OCI-M2 (cell line): ENCODE results near the gene MTHFSD.

Experiments
- DNase-seq: peaks from one replicate; lab custom pipeline; 2025; ENCODE audit not compliant: unreplicated experiment; lab: John Stamatoyannopoulos, UW

MTHFSD gene

DNA sequence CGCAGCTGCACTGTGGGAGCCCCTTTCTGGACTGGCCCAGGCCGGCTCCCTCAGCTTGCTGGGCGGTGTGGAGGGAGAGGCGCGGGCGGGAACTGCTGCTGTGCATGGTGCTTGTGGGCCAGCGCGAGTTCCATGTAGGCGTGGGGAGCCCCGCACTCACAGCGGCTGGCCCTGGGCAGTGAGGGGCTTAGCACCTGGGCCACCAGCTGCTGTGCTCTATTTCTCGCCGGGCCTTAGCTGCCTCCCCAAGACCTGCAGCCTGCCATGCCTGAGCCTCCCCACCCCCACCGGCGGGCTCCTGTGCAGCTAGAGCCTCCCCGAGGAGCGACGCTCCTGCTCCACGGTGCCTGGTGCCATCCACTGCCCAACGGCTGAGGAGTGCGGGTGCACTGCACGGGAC is 1.7 kb downstream of the MTHFSD start:
- no peak for DNase-seq

DNA sequence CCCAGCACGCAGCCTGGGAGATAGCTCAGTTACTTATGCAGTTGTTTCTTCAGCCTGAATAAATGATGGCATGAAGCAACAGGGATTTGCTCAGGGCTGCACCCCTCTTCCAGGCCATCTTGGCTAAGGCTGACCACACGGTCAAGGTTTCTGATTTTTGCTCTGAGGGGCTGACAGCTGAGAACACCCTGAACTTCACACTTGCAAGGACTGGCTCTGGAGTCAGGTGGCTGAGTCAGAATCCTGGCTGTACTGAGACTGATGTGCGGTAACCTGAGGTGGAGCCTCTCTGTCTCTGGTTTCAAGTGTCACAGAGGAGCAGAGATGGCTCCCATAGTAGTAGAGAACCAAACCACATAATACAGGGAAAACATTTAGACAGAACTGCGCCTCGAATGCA is 4.8 kb downstream of the MTHFSD start:
- no peak for DNase-seq

DNA sequence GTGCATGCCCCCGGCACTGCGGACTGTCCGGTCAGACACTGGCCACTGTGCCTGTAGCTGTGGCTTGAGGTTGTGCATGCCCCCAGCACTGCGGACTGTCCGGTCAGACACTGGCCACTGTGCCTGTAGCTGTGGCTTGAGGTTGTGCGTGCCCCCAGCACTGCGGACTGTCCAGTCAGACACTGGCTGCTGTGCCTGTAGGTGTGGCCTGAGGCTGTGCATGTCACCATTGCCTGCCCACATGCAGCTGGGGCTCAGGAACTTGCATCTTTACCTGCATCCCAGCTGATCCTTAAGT is 5.2 kb downstream of the MTHFSD start:
- no peak for DNase-seq

DNA sequence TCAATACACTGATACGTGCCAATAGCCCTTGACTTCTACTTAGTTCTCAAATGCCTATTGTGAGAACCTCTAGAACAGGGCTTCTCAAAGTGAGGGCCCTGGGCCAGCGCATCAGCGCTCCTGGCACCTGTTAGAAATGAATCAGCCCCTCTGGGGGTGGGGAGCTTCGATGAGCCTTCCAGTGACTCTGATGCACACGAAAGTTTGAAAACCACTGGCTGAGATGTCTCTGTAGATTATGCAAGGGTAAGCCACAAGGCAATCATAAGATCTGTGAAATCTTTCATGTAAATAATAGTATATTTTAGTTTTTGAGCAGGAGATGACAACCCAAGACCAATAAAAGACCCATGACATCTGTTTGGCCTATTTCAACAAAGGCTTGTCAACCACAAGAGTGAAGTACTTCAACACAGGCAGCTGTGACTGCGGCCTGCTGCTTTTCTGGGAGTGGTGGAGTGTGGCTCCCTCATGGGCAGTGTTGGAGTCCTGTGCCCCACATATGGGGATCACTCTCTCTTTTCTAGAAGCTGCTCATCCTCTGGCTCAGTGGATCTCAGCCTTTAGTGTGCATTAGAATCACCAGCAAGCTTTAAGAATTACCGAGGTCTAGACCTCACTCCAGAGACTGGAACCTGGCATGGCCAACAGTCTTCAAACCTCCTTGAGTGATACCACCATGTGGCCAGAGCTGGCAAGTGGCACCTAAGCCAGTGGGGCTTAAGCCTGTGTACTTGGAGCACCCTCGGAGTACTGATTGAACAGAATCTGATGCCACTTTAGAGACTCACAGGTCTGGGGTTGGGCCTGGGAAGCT is 5.8 kb downstream of the MTHFSD start:
- no peak for DNase-seq

DNA sequence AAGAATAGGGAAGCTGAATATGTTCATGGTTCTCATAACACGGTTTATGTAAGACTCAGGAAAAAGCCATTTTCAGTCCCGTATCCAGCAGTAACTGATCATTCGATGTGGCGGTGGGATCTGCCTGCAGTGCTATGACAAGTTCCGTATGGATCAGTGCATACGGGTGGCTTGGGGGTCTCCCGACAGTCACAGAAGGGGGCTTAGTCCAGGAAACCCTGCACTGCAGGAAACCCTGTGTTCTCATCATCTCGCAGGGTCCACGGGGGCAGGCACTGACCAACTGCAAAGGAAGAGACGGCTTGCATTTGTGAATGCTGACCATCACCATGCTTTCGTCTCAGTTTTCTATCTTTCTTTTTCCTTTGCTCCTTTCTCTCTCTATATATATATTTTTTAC is 7.7 kb downstream of the MTHFSD start:
- no peak for DNase-seq

DNA sequence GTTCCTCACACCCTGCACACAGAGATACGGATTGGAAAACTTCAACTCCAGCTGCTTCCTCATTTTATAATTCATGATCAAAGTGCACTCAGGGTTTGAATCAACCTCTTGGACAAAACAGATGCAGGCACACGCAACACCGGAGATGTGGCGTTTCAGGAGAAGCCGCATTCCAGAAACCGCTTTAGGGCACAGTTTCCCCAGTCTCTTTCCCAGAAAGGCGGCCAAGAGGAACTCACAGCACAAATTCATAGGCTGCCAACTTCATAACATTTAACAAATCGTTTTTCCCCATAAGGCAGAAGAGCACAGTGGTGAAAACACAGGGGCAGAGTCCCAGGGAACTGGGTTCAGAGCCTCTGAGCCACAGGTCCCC is 8.4 kb downstream of the MTHFSD start:
- DNase-seq, result no peak

DNA sequence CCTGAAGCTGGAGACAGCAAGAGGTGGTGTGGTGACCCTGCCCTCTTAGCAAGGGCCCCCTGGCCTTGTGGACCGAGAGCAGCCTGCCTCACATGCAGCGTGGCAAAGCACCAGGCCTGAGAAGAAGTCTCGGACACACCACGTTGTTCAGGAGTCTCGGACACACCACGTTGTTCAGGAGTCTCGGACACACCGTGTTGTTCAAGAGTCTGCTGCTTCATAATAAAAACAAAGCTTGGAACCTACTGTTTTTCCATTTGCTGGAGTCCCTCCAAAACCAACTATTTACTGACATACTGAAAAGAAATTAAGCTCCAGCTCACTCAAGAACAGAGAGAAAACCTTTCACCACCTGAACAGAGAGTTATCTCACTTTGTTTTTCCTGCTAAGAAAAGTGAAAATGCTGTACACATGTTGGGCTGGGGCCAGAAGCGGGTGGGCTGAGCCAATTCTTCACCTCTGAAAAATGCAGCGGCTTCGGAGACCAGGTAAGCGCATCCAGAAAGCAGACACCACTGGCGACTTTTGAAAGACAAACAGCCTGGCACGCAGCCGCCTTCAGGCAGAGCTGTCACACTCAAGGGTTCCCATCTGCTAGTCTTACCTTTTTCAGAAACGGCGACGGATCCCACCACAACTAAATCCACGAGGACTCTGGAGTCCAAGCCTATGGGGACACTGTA is 8.9 kb downstream of the MTHFSD start:
- no peak for DNase-seq

DNA sequence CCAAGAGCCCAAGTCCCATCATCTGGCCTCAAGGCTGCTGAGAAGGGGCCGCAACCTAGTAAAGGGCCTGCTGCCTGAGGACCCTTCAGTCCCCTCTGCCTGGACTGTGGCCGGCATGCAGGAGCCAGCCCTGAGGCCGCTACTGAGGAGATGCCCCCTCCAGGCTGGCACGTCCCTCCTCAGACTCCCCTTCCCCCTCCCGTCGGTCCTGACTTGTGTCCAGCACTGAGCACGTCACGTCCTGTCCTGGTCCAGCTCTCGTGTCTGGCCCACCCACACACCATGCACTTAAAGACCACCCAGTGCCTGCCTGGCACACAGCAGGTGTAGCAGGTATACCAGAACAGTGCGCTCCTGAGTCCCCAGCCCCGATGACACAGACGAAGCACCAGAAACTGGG is 9.6 kb downstream of the MTHFSD start:
- no peak for DNase-seq

DNA sequence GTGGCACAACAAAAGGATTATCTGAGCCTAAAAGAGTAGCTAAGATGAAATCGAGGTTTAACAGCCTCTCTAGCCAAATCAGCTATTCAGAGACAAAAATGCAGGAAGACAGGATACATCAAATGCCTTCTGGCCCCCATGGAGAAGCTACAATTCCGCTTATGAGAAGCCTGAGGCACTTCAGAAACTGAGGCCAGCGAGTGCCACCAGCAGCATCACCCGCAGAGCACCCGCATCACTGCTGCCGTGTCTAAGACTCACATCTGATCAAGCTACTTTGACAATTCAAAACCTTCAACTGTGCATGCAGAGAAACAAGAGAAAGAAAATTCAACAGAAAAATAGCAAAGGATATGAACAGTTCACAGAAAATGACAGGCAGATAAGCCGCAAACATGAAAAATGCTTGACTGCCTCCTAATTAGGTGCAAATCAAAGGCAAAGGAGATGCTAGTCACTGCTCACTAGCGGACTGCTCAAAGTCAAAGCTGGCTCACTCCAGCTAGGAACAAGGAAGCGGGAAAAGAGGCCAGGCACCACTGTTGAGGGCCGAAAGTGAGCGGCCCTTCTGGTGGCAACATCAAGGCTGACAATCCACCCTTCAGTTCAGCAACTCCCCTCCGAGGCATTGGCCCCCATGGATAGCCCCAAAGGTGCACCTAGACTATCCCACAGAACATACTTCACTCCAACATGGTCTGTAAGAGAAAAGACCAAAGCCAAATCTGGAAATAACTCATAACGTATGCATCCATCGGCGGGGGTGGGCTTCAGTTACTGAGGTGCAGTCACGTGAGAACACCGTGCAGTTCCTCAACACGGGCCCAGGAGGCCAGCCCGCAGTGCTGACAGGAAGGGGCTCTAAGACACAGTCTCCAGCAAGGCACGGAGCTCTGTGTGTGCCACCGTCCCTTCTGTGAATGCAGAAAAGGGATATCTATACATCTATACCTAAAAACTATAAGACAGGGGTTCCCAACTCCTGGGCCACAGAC is 12.0 kb downstream of the MTHFSD start:
- DNase-seq, result no peak

DNA sequence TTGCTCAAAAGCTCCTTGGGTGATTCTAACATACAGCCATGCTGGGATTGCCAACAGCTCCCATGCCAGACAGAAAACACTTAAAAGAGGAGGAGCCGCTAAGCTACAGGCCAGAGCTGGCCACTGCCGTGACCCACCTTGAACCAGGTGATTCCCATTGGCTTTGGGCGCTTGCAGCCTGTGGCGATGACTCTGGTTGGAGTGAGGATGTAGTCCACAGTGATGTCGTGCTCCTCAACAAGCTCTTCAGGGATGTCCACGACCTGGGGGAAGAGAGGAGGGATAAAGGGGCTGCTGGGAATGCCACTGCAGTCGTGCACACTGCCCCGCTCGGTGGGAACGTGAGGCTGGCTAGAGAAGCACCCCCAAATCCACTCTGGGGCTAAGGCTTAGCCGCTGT is 13.5 kb downstream of the MTHFSD start:
- no peak for DNase-seq

DNA sequence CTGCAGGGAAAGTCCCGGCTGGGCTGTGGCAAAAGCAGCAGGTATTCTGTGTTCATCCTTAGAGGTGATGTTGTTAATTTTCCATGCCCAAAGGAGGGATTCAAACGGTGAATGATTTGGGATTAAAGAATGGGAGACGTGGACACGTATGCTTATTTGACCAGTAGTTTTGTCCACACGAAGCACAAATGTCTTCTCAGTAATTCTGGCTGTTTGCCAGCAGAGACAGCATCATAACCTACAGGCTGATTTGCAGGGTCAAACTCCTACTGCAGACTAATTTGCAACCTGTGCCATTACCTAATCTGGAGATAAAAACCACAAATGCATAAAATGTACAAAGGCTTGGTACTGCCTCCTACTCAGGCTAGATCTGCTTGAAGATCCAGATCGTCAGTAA is 14.1 kb downstream of the MTHFSD start:
- no peak for DNase-seq

DNA sequence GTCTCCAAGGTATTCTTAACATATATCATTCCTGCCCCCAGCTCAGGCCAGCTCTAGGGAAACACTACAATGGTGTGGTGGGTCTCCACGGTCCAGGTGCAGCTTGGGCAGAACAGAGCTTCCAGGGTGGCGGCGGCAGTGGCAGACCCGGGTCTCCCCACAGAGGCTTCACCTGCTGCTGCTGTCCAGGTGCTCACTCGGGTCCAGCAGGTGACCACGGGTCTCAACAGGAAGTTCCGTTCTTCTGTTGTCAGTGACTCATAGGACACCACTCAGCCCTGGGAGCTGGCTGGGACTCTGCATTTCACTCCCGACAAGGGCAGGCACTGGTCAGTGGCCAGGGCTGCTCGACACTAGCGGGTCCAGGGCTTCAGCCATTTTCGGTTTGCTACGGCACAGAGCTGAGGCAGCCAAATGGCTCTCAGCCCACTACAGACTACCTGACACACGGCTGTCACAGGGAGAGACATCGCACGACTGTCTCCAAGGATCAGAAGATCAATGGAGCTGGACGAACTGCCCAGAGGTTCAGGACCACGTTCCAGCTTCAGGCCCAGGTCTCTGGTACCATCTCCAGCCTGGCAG is 16.7 kb downstream of the MTHFSD start:
- DNase-seq, result no peak

DNA sequence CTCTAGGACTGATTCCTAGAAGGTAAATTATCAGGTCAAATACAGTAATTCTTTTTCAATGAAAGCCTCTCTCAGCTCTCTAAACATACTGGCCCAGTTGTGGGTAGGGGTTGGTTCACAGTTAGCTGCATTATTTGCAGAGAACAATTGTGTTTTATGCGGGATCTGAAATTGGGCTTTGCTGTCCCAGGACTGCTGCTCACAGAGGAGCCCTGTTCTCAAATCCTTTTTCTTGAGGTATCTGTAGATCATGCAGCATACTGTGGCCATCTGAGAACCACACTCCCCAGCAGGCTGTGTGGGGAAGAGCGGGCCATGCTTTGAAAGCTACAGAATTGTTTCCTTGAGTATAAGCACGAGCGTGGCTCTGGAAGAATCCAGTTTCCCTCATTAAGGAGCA is 17.5 kb downstream of the MTHFSD start:
- DNase-seq, result no peak

DNA sequence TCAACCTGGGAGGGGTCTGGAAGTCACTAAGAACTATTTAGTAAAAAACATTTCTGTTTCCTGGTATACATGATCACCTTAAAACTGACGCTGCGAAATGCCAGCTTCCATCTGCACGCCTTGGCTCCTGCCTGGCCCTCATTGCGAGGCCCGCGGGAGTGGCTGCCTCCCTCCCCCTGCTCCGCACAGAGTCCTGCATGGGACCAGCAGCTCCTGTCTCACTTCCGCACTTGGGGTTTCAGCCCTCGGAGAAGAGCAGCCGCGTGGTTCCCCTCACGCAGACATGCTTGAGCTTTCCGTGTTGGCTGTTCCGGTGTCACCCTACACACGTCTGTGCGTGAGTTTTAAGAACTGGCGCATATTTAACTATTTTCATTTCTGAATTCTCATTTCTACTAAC is 18.4 kb downstream of the MTHFSD start:
- DNase-seq, result no peak

DNA sequence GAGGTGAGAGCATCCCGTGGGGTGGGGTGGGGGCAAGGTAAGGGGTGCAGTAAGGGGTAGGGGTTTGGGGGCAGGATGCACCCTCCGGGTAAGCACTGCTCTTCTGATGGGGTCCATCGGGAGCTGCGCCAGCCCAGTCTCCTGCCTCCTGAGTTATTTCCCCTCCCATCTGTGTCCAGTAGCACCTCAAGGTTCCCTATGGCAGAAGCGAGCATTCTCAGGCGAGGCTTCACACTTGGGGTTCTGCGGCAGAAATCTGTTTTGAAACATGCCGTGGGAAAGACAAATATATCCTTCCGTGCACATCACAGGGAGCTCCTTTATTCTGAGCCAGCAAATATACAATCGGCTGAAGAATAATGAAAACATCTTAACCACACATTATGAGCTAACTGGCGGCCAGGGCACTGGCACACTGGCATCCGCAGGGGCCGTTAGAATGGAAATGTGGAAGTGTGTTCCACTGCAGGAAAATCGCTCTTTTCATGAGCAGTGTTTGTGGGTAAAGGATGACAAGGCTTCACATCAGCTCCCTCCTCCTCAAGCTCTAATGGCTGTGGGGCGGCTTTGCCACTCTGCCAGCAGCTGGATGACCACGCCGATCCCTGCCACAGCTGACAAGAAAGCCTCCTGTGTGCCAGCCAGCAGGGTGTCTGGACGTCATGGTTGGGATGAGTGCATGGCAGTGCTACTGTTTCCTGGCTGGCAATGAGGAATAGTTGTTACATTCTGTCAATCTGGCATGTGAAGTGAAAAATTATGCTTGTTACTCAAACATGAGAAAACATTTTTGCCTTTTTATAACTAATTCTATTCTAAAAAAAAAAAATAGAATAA is 20.0 kb downstream of the MTHFSD start:
- DNase-seq, result no peak

DNA sequence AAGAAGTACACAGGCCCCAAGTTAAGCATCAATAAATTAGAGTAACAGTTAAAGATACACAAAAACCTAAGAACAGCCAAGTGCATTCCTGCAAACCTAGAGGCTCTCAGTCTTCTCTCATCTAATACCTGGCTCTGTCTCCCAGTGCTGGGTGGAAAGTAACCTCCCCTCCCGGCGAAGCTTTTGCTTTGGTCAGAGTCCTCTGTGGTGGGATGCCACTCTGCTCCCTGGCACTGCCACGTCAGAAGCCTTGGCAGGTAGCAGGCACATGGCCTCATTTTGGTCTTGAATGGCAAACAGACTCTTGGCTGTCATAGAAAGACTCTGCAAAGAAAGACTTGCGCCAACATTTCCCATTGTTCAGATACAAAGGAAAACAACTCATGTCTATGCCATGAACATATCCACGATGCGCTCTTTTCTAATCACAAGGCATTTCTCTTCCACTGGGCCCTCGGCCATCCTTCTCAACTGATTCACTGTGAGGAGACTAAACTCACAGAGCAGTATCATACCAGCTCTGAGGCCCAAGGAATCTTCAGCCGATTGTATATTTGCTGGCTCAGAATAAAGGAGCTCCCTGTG is 21.2 kb downstream of the MTHFSD start:
- no peak for DNase-seq

DNA sequence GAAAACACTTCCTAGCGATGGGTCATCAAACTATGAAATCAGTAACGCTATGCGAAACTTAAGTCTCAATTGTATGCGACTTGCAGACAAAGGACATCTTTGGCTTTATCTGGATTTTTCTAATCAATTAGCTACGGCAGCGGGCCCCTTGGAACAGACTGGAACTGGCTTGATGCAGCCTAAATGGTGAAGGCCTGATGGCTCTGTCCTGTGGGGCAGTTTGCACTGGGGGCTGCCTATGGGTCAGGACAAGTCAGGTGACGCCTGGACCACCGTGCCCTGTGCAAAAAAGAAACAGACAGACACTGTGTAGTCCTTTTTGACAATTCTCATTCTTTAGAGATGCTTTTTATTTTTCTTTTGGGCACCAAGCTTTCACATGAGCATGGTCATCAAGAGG is 22.0 kb downstream of the MTHFSD start:
- no peak for DNase-seq

DNA sequence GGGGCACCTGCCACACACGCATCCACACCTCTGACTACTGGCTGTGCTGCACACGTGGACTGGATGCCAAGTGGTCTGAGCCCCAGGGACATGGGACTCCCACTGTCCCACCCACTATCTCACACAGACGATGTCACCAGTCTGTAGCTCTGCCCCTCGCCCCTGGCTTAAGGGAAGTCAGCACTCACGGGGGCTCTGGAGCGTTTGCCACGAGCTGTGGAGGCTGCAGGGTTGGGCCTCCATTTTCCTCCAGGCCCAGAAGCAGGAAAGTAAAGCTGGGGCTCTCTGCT is 22.6 kb downstream of the MTHFSD start:
- no peak for DNase-seq

DNA sequence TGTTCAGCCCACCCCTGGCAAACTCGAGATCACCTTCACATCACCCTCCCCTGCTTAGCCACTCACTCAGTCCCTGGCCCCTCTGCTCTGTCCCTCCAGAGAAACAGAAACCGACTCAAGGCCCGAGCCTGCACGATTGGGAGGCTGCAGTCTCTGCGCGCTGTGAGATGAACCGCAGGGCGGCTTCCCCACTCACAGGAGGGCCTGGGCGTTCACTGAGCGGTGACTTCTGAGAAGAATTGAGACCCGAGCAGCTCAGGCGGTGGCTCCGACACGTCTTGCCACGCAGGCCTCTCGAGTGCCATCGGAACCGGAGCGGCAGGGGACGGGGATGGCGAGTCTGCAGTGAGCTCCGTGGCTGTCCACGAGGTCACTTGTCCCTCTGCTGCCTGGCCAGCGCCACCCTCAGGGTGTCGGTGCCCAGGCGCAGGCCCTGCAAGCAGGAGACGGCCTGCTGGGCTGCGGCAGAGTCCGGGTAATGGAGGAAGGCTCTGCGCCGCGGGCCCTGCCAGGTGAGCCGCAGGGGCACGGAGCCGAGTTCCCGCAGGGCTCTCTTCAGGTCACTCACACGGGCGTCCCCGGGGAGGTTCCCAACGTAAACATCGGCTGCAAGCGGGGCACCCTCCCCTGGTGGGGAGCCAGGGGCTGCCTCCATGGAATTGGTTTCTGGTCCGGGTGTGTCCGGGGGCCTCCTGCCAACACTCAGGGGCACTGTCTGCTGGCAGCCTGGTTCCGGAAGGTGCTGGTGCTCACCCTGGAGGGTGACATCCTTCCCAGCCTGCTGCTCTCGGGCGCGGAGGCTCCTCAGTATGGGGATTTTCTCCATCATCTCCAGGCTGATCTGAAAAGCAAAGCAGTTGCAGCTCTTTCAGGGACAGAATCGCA is 23.2 kb downstream of the MTHFSD start:
- no peak for DNase-seq

DNA sequence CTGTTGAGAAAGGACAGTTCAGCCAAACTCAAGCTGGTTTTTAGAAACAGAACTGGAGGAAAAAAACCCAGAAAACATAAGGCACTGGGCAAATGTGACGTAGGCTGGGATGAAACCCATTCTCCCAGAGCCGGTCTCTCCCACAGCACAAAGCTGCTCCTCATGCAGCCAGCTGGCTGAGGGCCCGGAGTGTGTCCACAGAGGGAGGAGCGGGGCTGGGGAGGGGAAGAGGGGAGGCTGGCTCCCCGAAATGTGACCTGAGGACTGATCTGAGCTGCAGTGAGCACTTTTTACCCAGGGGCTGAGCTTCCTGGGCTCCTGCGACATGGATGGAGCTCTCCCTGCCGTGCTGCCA is 23.9 kb downstream of the MTHFSD start:
- DNase-seq, result no peak
